Ascending aorta (tissue), 2 donors: ENCODE data around the gene RNASE11. TPM values are rescaled to one million over a fixed set of nuclear protein-coding genes. Genes with fewer than 3 reads are reported as not detected.

Experiments
- DNase-seq, 2 donors: peaks; one replicate each; pipeline ENCODE4 v3.0.0-alpha.2; 2019; ENCODE audit warnings: low spot score in 2 of 2
- H3K27ac ChIP-seq, 2 donors: fragments of 200-600 bp; sonication (generic); one replicate each; pipeline ENCODE4 v1.5.1; 2016 to 2017; ENCODE audit warnings: mild to moderate bottlenecking in 1 of 2
- H3K27me3 ChIP-seq: fragments of 200-600 bp; sonication (generic); one replicate; pipeline ENCODE4 v1.5.1; 2017
- H3K36me3 ChIP-seq, 2 donors: fragments of 200-600 bp; sonication (generic); one replicate each; pipeline ENCODE4 v1.5.1; 2016
- H3K4me1 ChIP-seq, 2 donors: fragments of 200-600 bp; sonication (generic); one replicate each; pipeline ENCODE4 v1.5.1; 2016 to 2017; ENCODE audit warnings: mild to moderate bottlenecking in 1 of 2
- H3K4me3 ChIP-seq, 2 donors: fragments of 200-600 bp; sonication (generic); one replicate each; pipeline ENCODE4 v1.5.1; 2016 to 2017; ENCODE audit warnings: mild to moderate bottlenecking in 1 of 2
- H3K9me3 ChIP-seq, 2 donors: fragments of 200-600 bp; sonication (generic); one replicate each; pipeline ENCODE4 v1.5.1; 2016
- CTCF ChIP-seq, 3 experiments: fragments of 200-600 bp in 2 of 3; fragments of 450-650 bp in 1 of 3; sonication (generic) in 2 of 3; IDR thresholded peaks; one replicate each; pipeline ENCODE4 v1.5.1; 2016 to 2019; ENCODE audit warnings: antibody characterized with exemption in 3 of 3, mild to moderate bottlenecking in 1 of 3, moderate library complexity in 1 of 3
- intact Hi-C: fragments of 100-400 bp; cut with DNase I; formaldehyde crosslinking; loops from one replicate; pipeline ENCODE4 v1.15.1; 2023
- total RNA-seq: library from RNA; depleted of rRNA; stranded (reverse); fragments of >200 nt; gene quantifications from one replicate; pipeline ENCODE4 v1.1.0, GENCODE V29; 2016

The RNASE11 gene
- total RNA-seq, 1 donor from 2014 or later = not detected

GRCh38 chr14:20617138-20618003 is 29.6 kb upstream of the RNASE11 start:
- H3K9me3 ChIP-seq = no peaks in the 10 kb centered on the region
- H3K27me3 ChIP-seq = no peaks in the 10 kb centered on the region
- intact Hi-C loops = loop anchor here (10.0 kb wide), 1 partner anchor 477 kb away; the partner anchor contains the start of gene ZNF219
- H3K4me1 ChIP-seq = no peaks in the 10 kb centered on the region
- TF ChIP-seq CTCF (IDR thresholded peaks at IDR 0.05) = no peak
- H3K27ac ChIP-seq = no peak overlapping the region
- no peak for DNase-seq
- H3K4me3 ChIP-seq = no peak overlapping the region
- H3K36me3 ChIP-seq = no peaks in the 10 kb centered on the region

- H3K4me3 ChIP-seq = no peak overlapping the region
- no peaks in the 10 kb centered on the region for H3K9me3 ChIP-seq
- no peak for DNase-seq
- intact Hi-C loops = loop anchor here (10.0 kb wide), 1 partner anchor 479 kb away; the partner anchor contains the start of gene ZNF219
- H3K27ac ChIP-seq = no peak overlapping the region
- no peaks in the 10 kb centered on the region for H3K27me3 ChIP-seq
- no peaks in the 10 kb centered on the region for H3K36me3 ChIP-seq
- H3K4me1 ChIP-seq = no peaks in the 10 kb centered on the region
- no peak for TF ChIP-seq CTCF (IDR thresholded peaks at IDR 0.05)
Measured at GRCh38 chr14:20615996-20616395, 28.2 kb upstream of the RNASE11 start.

GRCh38 chr14:20614038-20614840 is 26.4 kb upstream of the RNASE11 start:
- H3K4me3 ChIP-seq = peak overlapping the region; percentile 69 to 70
- H3K36me3 ChIP-seq = no peaks in the 10 kb centered on the region
- DNase-seq = no peak
- H3K9me3 ChIP-seq = no peaks in the 10 kb centered on the region
- H3K27me3 ChIP-seq = no peaks in the 10 kb centered on the region
- TF ChIP-seq CTCF (IDR thresholded peaks at IDR 0.05) = no peak
- H3K27ac ChIP-seq = peak overlapping the region; percentile 82 to 85
- intact Hi-C loops = loop anchor here (5.0 to 10.0 kb wide), 5 partner anchors 157 to 481 kb away; partner anchors contain the start of genes APEX1, METTL17, NDRG2 and ZNF219
- no peaks in the 10 kb centered on the region for H3K4me1 ChIP-seq

- peak overlapping the region; percentile 82 to 85 for H3K27ac ChIP-seq
- H3K4me3 ChIP-seq = peak overlapping the region; percentile 69 to 70
- intact Hi-C loops = loop anchor here (1.0 to 10.0 kb wide), 9 partner anchors 12 to 481 kb away; partner anchors contain the start of genes APEX1, METTL17, NDRG2 and TEP1
- H3K9me3 ChIP-seq = no peaks in the 10 kb centered on the region
- TF ChIP-seq CTCF (IDR thresholded peaks at IDR 0.05) = peak; percentile 55 to 87 (median 75)
- no peaks in the 10 kb centered on the region for H3K36me3 ChIP-seq
- peak; percentile 43 to 90 for DNase-seq
- no peaks in the 10 kb centered on the region for H3K27me3 ChIP-seq
- no peaks in the 10 kb centered on the region for H3K4me1 ChIP-seq
Measured at GRCh38 chr14:20613094-20614037, 25.6 kb upstream of the RNASE11 start.

GRCh38 chr14:20612403-20612802 is 24.6 kb upstream of the RNASE11 start:
- TF ChIP-seq CTCF (IDR thresholded peaks at IDR 0.05) = no peak
- H3K27me3 ChIP-seq = no peaks in the 10 kb centered on the region
- H3K4me1 ChIP-seq = no peaks in the 10 kb centered on the region
- no peaks in the 10 kb centered on the region for H3K36me3 ChIP-seq
- H3K27ac ChIP-seq = peak overlapping the region in 1 of 2 donors; percentile 35
- DNase-seq = no peak
- H3K9me3 ChIP-seq = no peaks in the 10 kb centered on the region
- H3K4me3 ChIP-seq = no peak overlapping the region
- intact Hi-C loops = loop anchor here (2.0 to 10.0 kb wide), 6 partner anchors 155 to 482 kb away; partner anchors contain the start of genes APEX1, METTL17, NDRG2 and TEP1
